Mesodermal cell (in vitro differentiated cells): Measurements from ENCODE around the gene LRRK1.

Experiments used
- H3K27ac ChIP-seq: 2 replicates; pipeline ENCODE4 v1.7.0; 2013; ENCODE audit warnings: mild to moderate bottlenecking, low read depth, low read length, moderate library complexity; ENCODE audit not compliant: severe bottlenecking
- H3K36me3 ChIP-seq: 2 replicates; pipeline ENCODE4 v1.7.1; 2013; ENCODE audit warnings: mild to moderate bottlenecking, low read length, moderate library complexity; ENCODE audit not compliant: control insufficient read depth, insufficient read depth
- H3K4me1 ChIP-seq: one replicate; pipeline ENCODE4 v1.7.1; 2013; ENCODE audit warnings: mild to moderate bottlenecking, low read length; ENCODE audit not compliant: insufficient read depth, control insufficient read depth, poor library complexity, severe bottlenecking
- H3K4me3 ChIP-seq: 2 replicates; pipeline ENCODE4 v1.7.0; 2013; ENCODE audit warnings: low read length, control low read depth, mild to moderate bottlenecking; ENCODE audit not compliant: insufficient read depth, poor library complexity, severe bottlenecking; ENCODE audit errors: extremely low read depth
- H3K9me3 ChIP-seq: 2 replicates; pipeline ENCODE4 v1.7.1; 2013; ENCODE audit warnings: mild to moderate bottlenecking, low read length, moderate library complexity; ENCODE audit not compliant: control insufficient read depth
- whole genome bisulfite sequencing, 2 experiments: methylation state at CpG; one replicate each; pipeline ENCODE4 v1.1.5; 2013; ENCODE audit warnings: missing lambda C conversion rate in 2 of 2; ENCODE audit not compliant: insufficient coverage in 2 of 2; 5-methylcytosine and 5-hydroxymethylcytosine counted together

LRRK1 gene

GRCh38 chr15:100926971-100927756 is 8.0 kb downstream of the LRRK1 start:
- Histone ChIP-seq H3K9me3 (no peaks in the 10 kb centered on the region), H3K4me1 (no peaks in the 10 kb centered on the region), H3K4me3 (no peak overlapping the region), H3K36me3 (no peaks in the 10 kb centered on the region), H3K27ac (no peak overlapping the region)
- WGBS, 2 experiments: 80 to 90% methylated on average over 5 to 10 of the region's 11 CpGs

- WGBS, 2 experiments: 86 to 93% methylated on average over 8 to 11 of the region's 13 CpGs
- no peaks in the 10 kb centered on the region for H3K4me1 ChIP-seq
- H3K36me3 ChIP-seq: no peaks in the 10 kb centered on the region
- H3K9me3 ChIP-seq: no peaks in the 10 kb centered on the region
- H3K4me3 ChIP-seq: no peak overlapping the region
- H3K27ac ChIP-seq: no peak overlapping the region
These were observed 9.6 kb downstream of the LRRK1 start for GRCh38 chr15:100928632-100929280.

GRCh38 chr15:100929641-100930042 is 10.5 kb downstream of the LRRK1 start:
- Histone ChIP-seq H3K4me1 (no peaks in the 10 kb centered on the region), H3K36me3 (no peaks in the 10 kb centered on the region), H3K27ac (no peak overlapping the region), H3K9me3 (no peaks in the 10 kb centered on the region), H3K4me3 (no peak overlapping the region)
- 56 to 58% methylated on average over 6 of the region's 6 CpGs for WGBS, 2 experiments

GRCh38 chr15:100930306-100930848 is 11.2 kb downstream of the LRRK1 start:
- H3K27ac ChIP-seq: no peak overlapping the region
- H3K4me3 ChIP-seq: no peak overlapping the region
- H3K9me3 ChIP-seq: no peaks in the 10 kb centered on the region
- 100% methylated on average over 2 of the region's 4 CpGs for WGBS, 2 experiments
- H3K36me3 ChIP-seq: no peaks in the 10 kb centered on the region
- H3K4me1 ChIP-seq: no peaks in the 10 kb centered on the region

GRCh38 chr15:100931143-100931890 is 12.2 kb downstream of the LRRK1 start:
- no peak overlapping the region for H3K4me3 ChIP-seq
- no peak overlapping the region for H3K27ac ChIP-seq
- 90% methylated on average over 11 to 12 of the region's 15 CpGs for whole genome bisulfite sequencing, 2 experiments
- no peaks in the 10 kb centered on the region for H3K4me1 ChIP-seq
- no peaks in the 10 kb centered on the region for H3K36me3 ChIP-seq
- no peaks in the 10 kb centered on the region for H3K9me3 ChIP-seq

GRCh38 chr15:100932676-100933348 is 13.7 kb downstream of the LRRK1 start:
- Histone ChIP-seq H3K9me3 (no peaks in the 10 kb centered on the region), H3K27ac (no peak overlapping the region), H3K4me3 (no peak overlapping the region), H3K4me1 (no peaks in the 10 kb centered on the region), H3K36me3 (no peaks in the 10 kb centered on the region)
- WGBS, 2 experiments: 46 to 56% methylated on average over 6 of the region's 7 CpGs

GRCh38 chr15:100934166-100934565 is 15.0 kb downstream of the LRRK1 start:
- H3K4me1 ChIP-seq: no peaks in the 10 kb centered on the region
- no peak overlapping the region for H3K4me3 ChIP-seq
- no peak overlapping the region for H3K27ac ChIP-seq
- H3K9me3 ChIP-seq: no peaks in the 10 kb centered on the region
- no peaks in the 10 kb centered on the region for H3K36me3 ChIP-seq

- Histone ChIP-seq H3K27ac (no peak overlapping the region), H3K4me1 (no peaks in the 10 kb centered on the region), H3K9me3 (no peaks in the 10 kb centered on the region), H3K36me3 (no peaks in the 10 kb centered on the region), H3K4me3 (no peak overlapping the region)
These were observed 15.6 kb downstream of the LRRK1 start for GRCh38 chr15:100934726-100935125.

- Histone ChIP-seq H3K4me3 (no peak overlapping the region), H3K27ac (no peak overlapping the region), H3K4me1 (no peaks in the 10 kb centered on the region), H3K36me3 (no peaks in the 10 kb centered on the region), H3K9me3 (no peaks in the 10 kb centered on the region)
- WGBS, 2 experiments: 88 to 100% methylated on average over 1 to 2 of the region's 4 CpGs
These were observed 18.0 kb downstream of the LRRK1 start for GRCh38 chr15:100937171-100937570.

- Histone ChIP-seq H3K27ac (no peak overlapping the region), H3K9me3 (no peaks in the 10 kb centered on the region), H3K4me1 (no peaks in the 10 kb centered on the region), H3K4me3 (no peak overlapping the region), H3K36me3 (no peaks in the 10 kb centered on the region)
- WGBS, 2 experiments: no CpG with 5 or more reads among the region's 4 CpGs
These were observed 20.6 kb downstream of the LRRK1 start for GRCh38 chr15:100939791-100940190.
